HepG2 (cell line): ENCODE results near the gene KANK3. TPM values are rescaled to one million over a fixed set of nuclear protein-coding genes. Genes with fewer than 3 reads are reported as not detected.

Source experiments
- CENPBD1 ChIP-seq: sonication (generic); formaldehyde crosslinking; IDR thresholded peaks from 2 replicates; pipeline ENCODE4 v1.8.0; 2022; ENCODE audit warnings: missing genetic modification reagents, low read depth, mild to moderate bottlenecking, borderline replicate concordance
- FOXK1 ChIP-seq: sonication (generic); formaldehyde crosslinking; IDR thresholded peaks from 2 replicates; pipeline ENCODE4 v1.4.0; 2020; ENCODE audit warnings: low read depth, missing genetic modification reagents, borderline replicate concordance
- GABPB1 ChIP-seq: IDR thresholded peaks from 2 replicates; pipeline ENCODE4 v1.6.1; 2016; ENCODE audit warnings: mild to moderate bottlenecking, missing genetic modification reagents, moderate library complexity, missing compliant biosample characterization
- GTF2F1 ChIP-seq: fragments of 150-350 bp; IDR thresholded peaks from 2 replicates; pipeline ENCODE4 v1.6.1; 2014; ENCODE audit warnings: low read length
- HNF4G ChIP-seq, 2 experiments: sonication (generic) in 1 of 2; formaldehyde crosslinking in 1 of 2; IDR thresholded peaks; 2 replicates each; pipeline versions ENCODE4 v1.4.0 to v1.6.1; 2011 to 2020; ENCODE audit warnings: borderline replicate concordance in 2 of 2, low read depth in 2 of 2, mild to moderate bottlenecking in 2 of 2, low read length in 1 of 2, missing genetic modification reagents in 1 of 2, moderate library complexity in 1 of 2
- MAFG ChIP-seq: sonication (generic); formaldehyde crosslinking; IDR thresholded peaks from 2 replicates; pipeline ENCODE4 v1.5.1; 2020; ENCODE audit warnings: mild to moderate bottlenecking, missing genetic modification reagents
- MXD4 ChIP-seq: IDR thresholded peaks from 2 replicates; pipeline ENCODE4 v1.6.1; 2016; ENCODE audit warnings: mild to moderate bottlenecking, missing biosample characterization, missing genetic modification reagents
- NR2C2 ChIP-seq: sonication (generic); formaldehyde crosslinking; IDR thresholded peaks from 2 replicates; pipeline ENCODE4 v1.4.0; 2020; ENCODE audit warnings: missing genetic modification reagents, mild to moderate bottlenecking, moderate library complexity, borderline replicate concordance
- NR2F2 ChIP-seq: IDR thresholded peaks from 2 replicates; pipeline ENCODE4 v1.6.1; 2012; ENCODE audit warnings: low read depth, inconsistent platforms, borderline replicate concordance
- PHF8 ChIP-seq: sonication (generic); formaldehyde crosslinking; IDR thresholded peaks from 2 replicates; pipeline ENCODE4 v1.5.0; 2020; ENCODE audit warnings: missing genetic modification reagents
- REPIN1 ChIP-seq: sonication (generic); formaldehyde crosslinking; IDR thresholded peaks from 2 replicates; pipeline ENCODE4 v1.8.0; 2022; ENCODE audit warnings: missing genetic modification reagents, low read depth, mild to moderate bottlenecking, borderline replicate concordance
- SP1 ChIP-seq, 2 experiments: fragments of 450-650 bp in 1 of 2; sonication (generic) in 1 of 2; formaldehyde crosslinking in 1 of 2; IDR thresholded peaks; 2 replicates each; pipeline versions ENCODE4 v1.4.0 to v1.6.1; 2016 to 2020; ENCODE audit warnings: missing genetic modification reagents in 1 of 2
- THAP8 ChIP-seq: sonication (generic); formaldehyde crosslinking; IDR thresholded peaks from 2 replicates; pipeline ENCODE4 v1.5.1; 2020; ENCODE audit warnings: missing genetic modification reagents, mild to moderate bottlenecking, borderline replicate concordance
- ZBTB7A ChIP-seq: sonication (generic); formaldehyde crosslinking; IDR thresholded peaks from 2 replicates; pipeline ENCODE4 v1.8.0; 2022; ENCODE audit warnings: mild to moderate bottlenecking, missing genetic modification reagents
- ZFP36L1 ChIP-seq: sonication (generic); formaldehyde crosslinking; IDR thresholded peaks from 2 replicates; pipeline ENCODE4 v1.8.0; 2022; ENCODE audit warnings: mild to moderate bottlenecking, missing genetic modification reagents, moderate library complexity
- ZFP41 ChIP-seq: sonication (generic); formaldehyde crosslinking; IDR thresholded peaks from 2 replicates; pipeline ENCODE4 v1.4.0; 2020; ENCODE audit warnings: mild to moderate bottlenecking, missing genetic modification reagents, borderline replicate concordance
- ZMYM2 ChIP-seq: sonication (generic); formaldehyde crosslinking; IDR thresholded peaks from 2 replicates; pipeline ENCODE4 v1.8.0; 2022; ENCODE audit warnings: mild to moderate bottlenecking, missing genetic modification reagents
- ZNF275 ChIP-seq: sonication (generic); formaldehyde crosslinking; IDR thresholded peaks from 2 replicates; pipeline ENCODE4 v1.8.0; 2022; ENCODE audit warnings: missing genetic modification reagents, mild to moderate bottlenecking, inconsistent platforms, borderline replicate concordance
- ZNF326 ChIP-seq: sonication (generic); formaldehyde crosslinking; IDR thresholded peaks from 2 replicates; pipeline ENCODE4 v1.4.0; 2020; ENCODE audit warnings: missing genetic modification reagents, borderline replicate concordance
- ZNF543 ChIP-seq: sonication (generic); formaldehyde crosslinking; IDR thresholded peaks from 2 replicates; pipeline ENCODE4 v1.4.0; 2020; ENCODE audit warnings: mild to moderate bottlenecking, missing genetic modification reagents
- ZNF674 ChIP-seq: sonication (generic); formaldehyde crosslinking; IDR thresholded peaks from 2 replicates; pipeline ENCODE4 v1.5.0; 2020; ENCODE audit warnings: low read depth, mild to moderate bottlenecking, missing genetic modification reagents
- ZNF761 ChIP-seq: sonication (generic); formaldehyde crosslinking; conservative IDR thresholded peaks from 2 replicates; pipeline ENCODE4 v1.4.0; 2020; ENCODE audit warnings: mild to moderate bottlenecking, missing genetic modification reagents
- ZNF777 ChIP-seq: sonication (generic); formaldehyde crosslinking; IDR thresholded peaks from 2 replicates; pipeline ENCODE4 v1.4.0; 2020; ENCODE audit warnings: missing genetic modification reagents
- ZNF782 ChIP-seq: sonication (generic); formaldehyde crosslinking; IDR thresholded peaks from 2 replicates; pipeline ENCODE4 v1.4.0; 2020; ENCODE audit warnings: missing genetic modification reagents, mild to moderate bottlenecking, borderline replicate concordance
- ZNF788 ChIP-seq: sonication (generic); formaldehyde crosslinking; IDR thresholded peaks from 2 replicates; pipeline ENCODE4 v1.5.0; 2020; ENCODE audit warnings: mild to moderate bottlenecking, missing genetic modification reagents, borderline replicate concordance
- polyA plus RNA-seq, 8 experiments: library from polyadenylated mRNA; depleted of rRNA in 3 of 8; stranded (reverse) in 7 of 8; unstranded in 1 of 8; fragments of >200 nt; fragmentation: Illumina TruSeq in 4 of 8; extraction: Trizol in 4 of 8; gene quantifications; 2 replicates each; pipeline versions ENCODE4 v1.2.1 to v1.2.3, GENCODE V29; 2011 to 2016; ENCODE audit warnings: low read depth in 4 of 8, missing spikeins in 1 of 8, mixed read lengths in 1 of 8; ENCODE audit not compliant: insufficient read depth in 1 of 8
- total RNA-seq, 5 experiments: library from RNA; depleted of rRNA; stranded (reverse); fragments of >200 nt; fragmentation: Illumina TruSeq; extraction: Trizol; gene quantifications; 2 replicates each; pipeline ENCODE4 v1.2.3, GENCODE V29; 2016; ENCODE audit warnings: low read depth in 1 of 5

The KANK3 gene
- total and polyA plus RNA-seq, 2 of the 13 experiments (the other 11 are each of a cell fraction or from before 2014, with no cell fraction given) = 0.15 to 0.20 TPM

GRCh38 chr19:8387688-8388611 is 44.9 kb upstream of the KANK3 start (continued):
- TF ChIP-seq FOXK1 = peak; percentile 78; the same call in 1 of the 2 replicates
- no peak for TF ChIP-seq ZNF674 (CRISPR knock-in tag)
- TF ChIP-seq GTF2F1 = no peak
- no peak for TF ChIP-seq ZFP41 (CRISPR knock-in tag)
- TF ChIP-seq SP1 (IDR thresholded peaks at IDR 0.05) = no peak
- TF ChIP-seq SP1 (CRISPR knock-in tag; IDR thresholded peaks at IDR 0.05) = no peak
- 0 out of 2 replicates have a peak, but pooled peaks have one; percentile 67 for TF ChIP-seq NR2F2
- no peak for TF ChIP-seq CENPBD1 (CRISPR knock-in tag)
- TF ChIP-seq ZNF543 (CRISPR knock-in tag) = no peak
- TF ChIP-seq PHF8 (CRISPR knock-in tag) = no peak
- no peak for TF ChIP-seq ZNF275
- TF ChIP-seq ZFP36L1 (CRISPR knock-in tag) = peak; percentile 29; the same call in 1 of the 2 replicates
- TF ChIP-seq ZBTB7A (CRISPR knock-in tag) = 0 out of 2 replicates have a peak, but pooled peaks have one; percentile 22
- peak; percentile 69; the same call in 1 of the 2 replicates for TF ChIP-seq REPIN1 (CRISPR knock-in tag)
- TF ChIP-seq THAP8 (CRISPR knock-in tag) = no peak
- TF ChIP-seq ZNF777 (CRISPR knock-in tag) = no peak
- TF ChIP-seq HNF4G (IDR thresholded peaks at IDR 0.05; ENCODE audit: borderline replicate concordance, low read depth, low read length) = peak; percentile 71
- peak; percentile 72; the same call in 1 of the 2 replicates for TF ChIP-seq HNF4G (CRISPR knock-in tag; IDR thresholded peaks at IDR 0.05; ENCODE audit: borderline replicate concordance, low read depth)
- TF ChIP-seq ZNF326 (CRISPR knock-in tag) = no peak
- no peak for TF ChIP-seq ZNF782 (CRISPR knock-in tag)
- 0 out of 2 replicates have a peak, but pooled peaks have one; percentile 7 for TF ChIP-seq ZNF761 (CRISPR knock-in tag)
- peak; percentile 24; the same call in 1 of the 2 replicates for TF ChIP-seq ZNF788 (CRISPR knock-in tag)
- TF ChIP-seq MXD4 (CRISPR knock-in tag) = 0 out of 2 replicates have a peak, but pooled peaks have one; percentile 43
- TF ChIP-seq NR2C2 (CRISPR knock-in tag) = peak; percentile 64; the same call in 1 of the 2 replicates
- TF ChIP-seq ZMYM2 (CRISPR knock-in tag) = peak; percentile 70
- peak; percentile 32; the same call in 1 of the 2 replicates for TF ChIP-seq GABPB1 (CRISPR knock-in tag)
- no peak for TF ChIP-seq MAFG (CRISPR knock-in tag)
